Measurements from ENCODE around the gene C22orf31. TPM values are rescaled to one million over a fixed set of nuclear protein-coding genes. Genes with fewer than 3 reads are reported as not detected.

C22orf31 gene
- total and polyA plus RNA-seq, 4 experiments from 2014 or later = not detected

DNA sequence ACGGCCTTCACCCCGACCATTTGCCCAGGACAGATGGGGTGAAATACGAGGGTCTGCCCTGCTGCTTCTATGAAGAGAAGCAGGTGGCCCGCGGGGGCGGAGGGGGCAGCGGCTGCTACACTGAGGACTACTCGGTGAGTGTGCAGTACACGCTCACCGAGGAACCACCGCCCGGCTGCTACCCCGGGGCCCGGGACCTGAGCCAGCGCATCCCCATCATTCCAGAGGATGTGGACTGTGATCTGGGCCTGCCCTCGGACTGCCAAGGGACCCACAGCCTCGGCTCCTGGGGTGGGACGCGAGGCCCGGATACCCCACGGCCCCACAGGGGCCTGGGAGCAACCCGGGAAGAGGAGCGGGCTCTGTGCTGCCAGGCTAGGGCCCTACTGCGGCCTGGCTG is 11.2 kb downstream of the C22orf31 start:
- Histone ChIP-seq H3K36me3 (ENCODE audit: insufficient read depth, low read length) (no peaks in the 10 kb centered on the region), H3K27me3 (ENCODE audit: insufficient read depth, low read length) (no peaks in the 10 kb centered on the region), H3K4me3 (ENCODE audit: low read length in 2 of 2) (no peak overlapping the region), H3K4me1 (ENCODE audit: insufficient read depth, low read length) (no peaks in the 10 kb centered on the region), H3K27ac (ENCODE audit: low read depth, low read length) (no peak overlapping the region), H3K9me3 (ENCODE audit: control insufficient read depth in 1 of 2, low read length in 2 of 2) (no peaks in the 10 kb centered on the region)
- no peaks in the 10 kb centered on the region for H3K27me3 Mint-ChIP-seq
- H3K36me3 Mint-ChIP-seq = no peaks in the 10 kb centered on the region
- no peak overlapping the region for H3K27ac Mint-ChIP-seq
- intact Hi-C loops (cut with micrococcal nuclease) = no loop called here
- no peak overlapping the region for H3K4me3 Mint-ChIP-seq
- POLR2A ChIA-PET (ENCODE audit: partially characterized antibody) = no interaction called here
- H3K4me1 Mint-ChIP-seq = peaks cover 0 to 3% (median 0%) of the 10 kb centered on the region in 4 donors
- DNase-seq = no peak
- CTCF ChIA-PET (ENCODE audit: partially characterized antibody) = interaction anchor here (2.5 kb wide), 1 partner anchor 10 kb away, joined by 9 read pairs; no protein-coding TSS in a partner anchor
- H3K9me3 Mint-ChIP-seq = no peaks in the 10 kb centered on the region

DNA sequence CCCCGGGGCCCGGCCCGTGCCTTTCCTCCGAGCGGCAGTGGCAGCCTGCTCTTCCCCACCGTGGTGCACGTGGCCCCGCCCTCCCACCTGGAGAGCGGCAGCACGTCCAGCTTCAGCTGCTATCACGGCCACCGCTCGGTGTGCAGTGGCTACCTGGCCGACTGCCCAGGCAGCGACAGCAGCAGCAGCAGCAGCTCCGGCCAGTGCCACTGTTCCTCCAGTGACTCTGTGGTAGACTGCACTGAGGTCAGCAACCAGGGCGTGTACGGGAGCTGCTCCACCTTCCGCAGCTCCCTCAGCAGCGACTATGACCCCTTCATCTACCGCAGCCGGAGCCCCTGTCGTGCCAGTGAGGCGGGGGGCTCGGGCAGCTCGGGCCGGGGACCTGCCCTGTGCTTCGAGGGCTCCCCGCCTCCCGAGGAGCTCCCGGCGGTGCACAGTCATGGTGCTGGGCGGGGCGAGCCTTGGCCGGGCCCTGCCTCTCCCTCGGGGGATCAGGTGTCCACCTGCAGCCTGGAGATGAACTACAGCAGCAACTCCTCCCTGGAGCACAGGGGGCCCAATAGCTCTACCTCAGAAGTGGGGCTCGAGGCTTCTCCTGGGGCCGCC is 11.9 kb downstream of the C22orf31 start:
- intact Hi-C loops (cut with micrococcal nuclease) = no loop called here
- Histone ChIP-seq H3K4me1 (ENCODE audit: insufficient read depth, low read length) (no peaks in the 10 kb centered on the region), H3K36me3 (ENCODE audit: insufficient read depth, low read length) (no peaks in the 10 kb centered on the region), H3K9me3 (ENCODE audit: control insufficient read depth in 1 of 2, low read length in 2 of 2) (no peaks in the 10 kb centered on the region), H3K4me3 (ENCODE audit: low read length in 2 of 2) (no peak overlapping the region), H3K27ac (ENCODE audit: low read depth, low read length) (no peak overlapping the region), H3K27me3 (ENCODE audit: insufficient read depth, low read length) (no peaks in the 10 kb centered on the region)
- Mint-ChIP-seq H3K4me1 (peaks cover 0 to 3% (median 0%) of the 10 kb centered on the region in 4 donors), H3K27me3 (no peaks in the 10 kb centered on the region), H3K4me3 (no peak overlapping the region), H3K9me3 (no peaks in the 10 kb centered on the region), H3K36me3 (no peaks in the 10 kb centered on the region), H3K27ac (no peak overlapping the region)
- ChIA-PET POLR2A (ENCODE audit: partially characterized antibody) (no interaction called here), CTCF (ENCODE audit: partially characterized antibody) (interaction anchor here (2.5 kb wide), 1 partner anchor 9 kb away, joined by 9 read pairs; no protein-coding TSS in a partner anchor)
- DNase-seq = no peak

GRCh38 chr22:29048822-29049654 is 12.6 kb downstream of the C22orf31 start:
- intact Hi-C loops (cut with micrococcal nuclease) = no loop called here
- no peak overlapping the region for H3K27ac ChIP-seq (ENCODE audit: low read depth, low read length)
- no peaks in the 10 kb centered on the region for H3K4me1 ChIP-seq (ENCODE audit: insufficient read depth, low read length)
- peaks cover 0 to 3% (median 0%) of the 10 kb centered on the region in 4 donors for H3K4me1 Mint-ChIP-seq
- H3K36me3 ChIP-seq (ENCODE audit: insufficient read depth, low read length) = no peaks in the 10 kb centered on the region
- CTCF ChIA-PET (ENCODE audit: partially characterized antibody) = interaction anchor here (2.5 kb wide), 1 partner anchor 9 kb away, joined by 9 read pairs; no protein-coding TSS in a partner anchor
- no peaks in the 10 kb centered on the region for H3K36me3 Mint-ChIP-seq
- no peaks in the 10 kb centered on the region for H3K9me3 Mint-ChIP-seq
- DNase-seq = no peak
- no peaks in the 10 kb centered on the region for H3K27me3 Mint-ChIP-seq
- H3K27ac Mint-ChIP-seq = no peak overlapping the region
- no peaks in the 10 kb centered on the region for H3K9me3 ChIP-seq (ENCODE audit: control insufficient read depth in 1 of 2, low read length in 2 of 2)
- no peak overlapping the region for H3K4me3 Mint-ChIP-seq
- H3K4me3 ChIP-seq (ENCODE audit: low read length in 2 of 2) = no peak overlapping the region
- POLR2A ChIA-PET (ENCODE audit: partially characterized antibody) = no interaction called here
- no peaks in the 10 kb centered on the region for H3K27me3 ChIP-seq (ENCODE audit: insufficient read depth, low read length)

- H3K27me3 Mint-ChIP-seq = peaks cover 0 to 3% of the 10 kb centered on the region in 2 donors
- no peak overlapping the region for H3K27ac ChIP-seq (ENCODE audit: low read depth, low read length)
- peaks cover 0 to 3% (median 0%) of the 10 kb centered on the region in 4 donors for H3K4me1 Mint-ChIP-seq
- no peaks in the 10 kb centered on the region for H3K27me3 ChIP-seq (ENCODE audit: insufficient read depth, low read length)
- ChIA-PET CTCF (ENCODE audit: partially characterized antibody) (interaction anchor here (11.2 kb wide), 1 partner anchor 186 kb away, joined by 163 read pairs; no protein-coding TSS in a partner anchor), POLR2A (ENCODE audit: partially characterized antibody) (interaction anchor here (0.6 kb wide), 1 partner anchor 28 kb away, joined by 3 read pairs; no protein-coding TSS in a partner anchor)
- no peak overlapping the region for H3K4me3 ChIP-seq (ENCODE audit: low read length in 2 of 2)
- no peak overlapping the region for H3K4me3 Mint-ChIP-seq
- no peaks in the 10 kb centered on the region for H3K36me3 ChIP-seq (ENCODE audit: insufficient read depth, low read length)
- intact Hi-C loops (cut with micrococcal nuclease) = no loop called here
- H3K36me3 Mint-ChIP-seq = no peaks in the 10 kb centered on the region
- no peak for DNase-seq
- no peaks in the 10 kb centered on the region for H3K9me3 ChIP-seq (ENCODE audit: control insufficient read depth in 1 of 2, low read length in 2 of 2)
- H3K9me3 Mint-ChIP-seq = no peaks in the 10 kb centered on the region
- H3K4me1 ChIP-seq (ENCODE audit: insufficient read depth, low read length) = no peaks in the 10 kb centered on the region
- no peak overlapping the region for H3K27ac Mint-ChIP-seq
Observed at GRCh38 chr22:29044657-29045176, 16.9 kb downstream of the C22orf31 start.

DNA sequence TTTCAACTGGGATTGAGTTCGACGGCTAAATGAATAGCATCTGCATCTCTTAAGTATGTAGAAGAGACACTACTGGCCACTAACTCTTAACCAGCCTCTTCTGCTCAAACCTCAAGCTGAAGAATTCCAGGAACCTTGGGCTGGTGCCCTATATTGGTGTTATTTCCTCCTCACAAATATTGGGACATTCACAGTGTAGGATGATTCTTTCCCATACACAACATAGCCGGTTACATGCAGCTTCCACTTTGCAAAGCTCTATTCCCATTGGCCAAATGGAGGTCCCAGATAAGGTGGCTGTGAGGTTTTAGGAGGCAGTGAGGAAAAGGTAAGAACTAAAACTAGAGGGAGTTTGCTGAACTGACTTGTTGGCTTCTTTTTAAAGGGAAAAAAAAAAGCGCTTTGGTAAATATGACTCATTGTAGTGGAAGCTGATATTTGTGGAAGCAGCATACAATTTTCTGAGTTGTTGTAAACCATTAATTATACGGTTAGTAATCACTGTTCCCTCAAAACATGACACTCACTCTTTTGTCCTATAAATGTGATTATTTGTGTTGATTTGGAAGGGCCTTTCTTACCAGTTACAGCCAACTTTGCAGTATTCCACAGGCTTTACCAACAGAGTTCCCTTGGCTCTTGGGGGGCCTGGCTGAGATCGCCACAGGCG is 17.6 kb downstream of the C22orf31 start:
- no peaks in the 10 kb centered on the region for H3K27me3 ChIP-seq (ENCODE audit: insufficient read depth, low read length)
- Mint-ChIP-seq H3K27me3 (peaks cover 0 to 3% of the 10 kb centered on the region in 2 donors), H3K4me1 (peaks cover 0 to 3% (median 0%) of the 10 kb centered on the region in 4 donors), H3K27ac (no peak overlapping the region), H3K36me3 (no peaks in the 10 kb centered on the region), H3K4me3 (no peak overlapping the region), H3K9me3 (no peaks in the 10 kb centered on the region)
- H3K27ac ChIP-seq (ENCODE audit: low read depth, low read length) = no peak overlapping the region
- DNase-seq = no peak
- intact Hi-C loops (cut with micrococcal nuclease) = no loop called here
- H3K4me1 ChIP-seq (ENCODE audit: insufficient read depth, low read length) = no peaks in the 10 kb centered on the region
- no peak overlapping the region for H3K4me3 ChIP-seq (ENCODE audit: low read length in 2 of 2)
- H3K36me3 ChIP-seq (ENCODE audit: insufficient read depth, low read length) = no peaks in the 10 kb centered on the region
- ChIA-PET CTCF (ENCODE audit: partially characterized antibody) (interaction anchor here (6.2 to 11.2 kb wide), 2 partner anchors 185 to 444 kb away, joined by 68 to 163 read pairs; no protein-coding TSS in a partner anchor), POLR2A (ENCODE audit: partially characterized antibody) (interaction anchor here (0.6 kb wide), 1 partner anchor 28 kb away, joined by 3 read pairs; no protein-coding TSS in a partner anchor)
- H3K9me3 ChIP-seq (ENCODE audit: control insufficient read depth in 1 of 2, low read length in 2 of 2) = no peaks in the 10 kb centered on the region

DNA sequence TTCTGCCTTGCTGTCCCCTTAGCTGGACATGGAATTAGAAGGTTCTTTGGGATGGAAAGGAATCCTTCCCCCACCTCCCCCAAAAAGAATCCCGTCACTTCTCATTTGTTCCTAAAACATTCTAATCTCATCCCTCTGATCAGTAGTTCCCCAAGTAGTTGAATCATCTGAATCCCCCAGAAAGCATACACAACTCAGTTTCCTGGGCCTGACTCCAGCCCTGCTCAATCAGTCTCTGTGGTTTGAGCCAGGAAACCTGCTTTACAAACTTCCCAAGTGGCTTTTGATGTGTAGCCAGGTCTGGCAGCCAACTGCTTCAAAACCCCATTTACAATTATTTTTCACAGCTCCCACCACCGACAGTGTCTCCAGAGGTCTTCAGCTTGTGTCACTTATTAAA is 20.2 kb downstream of the C22orf31 start:
- Histone ChIP-seq H3K4me3 (ENCODE audit: low read length in 2 of 2) (no peak overlapping the region), H3K36me3 (ENCODE audit: insufficient read depth, low read length) (no peaks in the 10 kb centered on the region), H3K27ac (ENCODE audit: low read depth, low read length) (no peak overlapping the region), H3K27me3 (ENCODE audit: insufficient read depth, low read length) (no peaks in the 10 kb centered on the region), H3K9me3 (ENCODE audit: control insufficient read depth in 1 of 2, low read length in 2 of 2) (no peaks in the 10 kb centered on the region), H3K4me1 (ENCODE audit: insufficient read depth, low read length) (no peaks in the 10 kb centered on the region)
- no peaks in the 10 kb centered on the region for H3K36me3 Mint-ChIP-seq
- CTCF ChIA-PET (ENCODE audit: partially characterized antibody) = interaction anchor here (1.0 to 11.2 kb wide), 23 partner anchors 8 to 454 kb away, joined by 3 to 163 read pairs (median 7); no protein-coding TSS in a partner anchor
- intact Hi-C loops (cut with micrococcal nuclease) = no loop called here
- H3K4me1 Mint-ChIP-seq = peaks cover 0 to 3% (median 0%) of the 10 kb centered on the region in 4 donors
- no peak overlapping the region for H3K27ac Mint-ChIP-seq
- POLR2A ChIA-PET (ENCODE audit: partially characterized antibody) = interaction anchor here (1.7 kb wide), 1 partner anchor 441 kb away, joined by 7 read pairs; no protein-coding TSS in a partner anchor
- H3K9me3 Mint-ChIP-seq = no peaks in the 10 kb centered on the region
- H3K27me3 Mint-ChIP-seq = peaks cover 0 to 3% of the 10 kb centered on the region in 2 donors
- H3K4me3 Mint-ChIP-seq = no peak overlapping the region
- DNase-seq = no peak

Data from CD4-positive, alpha-beta memory T cell (primary cell).